ENCODE data around the gene TMPRSS4. TPM values are rescaled to one million over a fixed set of nuclear protein-coding genes. Genes with fewer than 3 reads are reported as not detected.

Gene TMPRSS4, protein sequence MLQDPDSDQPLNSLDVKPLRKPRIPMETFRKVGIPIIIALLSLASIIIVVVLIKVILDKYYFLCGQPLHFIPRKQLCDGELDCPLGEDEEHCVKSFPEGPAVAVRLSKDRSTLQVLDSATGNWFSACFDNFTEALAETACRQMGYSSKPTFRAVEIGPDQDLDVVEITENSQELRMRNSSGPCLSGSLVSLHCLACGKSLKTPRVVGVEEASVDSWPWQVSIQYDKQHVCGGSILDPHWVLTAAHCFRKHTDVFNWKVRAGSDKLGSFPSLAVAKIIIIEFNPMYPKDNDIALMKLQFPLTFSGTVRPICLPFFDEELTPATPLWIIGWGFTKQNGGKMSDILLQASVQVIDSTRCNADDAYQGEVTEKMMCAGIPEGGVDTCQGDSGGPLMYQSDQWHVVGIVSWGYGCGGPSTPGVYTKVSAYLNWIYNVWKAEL
- under 0.01 TPM in 1 of 2 replicates, not detected in the other for total RNA-seq

DNA sequence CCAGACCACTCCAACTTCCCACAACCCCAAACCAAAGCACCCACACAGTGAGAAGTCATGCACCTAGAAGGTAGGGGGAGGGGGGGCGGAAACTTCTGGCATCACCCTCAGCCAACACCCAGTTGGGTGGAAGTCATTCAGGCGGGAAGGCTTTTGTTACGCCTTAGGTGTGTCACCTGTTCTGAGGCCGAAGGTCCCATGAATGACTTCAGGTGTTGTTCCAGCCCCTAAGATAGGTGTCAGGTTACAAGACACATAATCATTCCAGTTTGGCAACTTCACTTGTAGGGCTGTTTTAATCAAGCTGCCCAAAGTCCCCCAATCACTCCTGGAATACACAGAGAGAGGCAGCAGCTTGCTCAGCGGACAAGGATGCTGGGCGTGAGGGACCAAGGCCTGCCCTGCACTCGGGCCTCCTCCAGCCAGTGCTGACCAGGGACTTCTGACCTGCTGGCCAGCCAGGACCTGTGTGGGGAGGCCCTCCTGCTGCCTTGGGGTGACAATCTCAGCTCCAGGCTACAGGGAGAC, at the start of gene TMPRSS4:
TMPRSS4 (plus strand) TSS at position 325 of the 528 bp plus-strand sequence. CDS start 225 bp downstream, outside the sequence.

DNA sequence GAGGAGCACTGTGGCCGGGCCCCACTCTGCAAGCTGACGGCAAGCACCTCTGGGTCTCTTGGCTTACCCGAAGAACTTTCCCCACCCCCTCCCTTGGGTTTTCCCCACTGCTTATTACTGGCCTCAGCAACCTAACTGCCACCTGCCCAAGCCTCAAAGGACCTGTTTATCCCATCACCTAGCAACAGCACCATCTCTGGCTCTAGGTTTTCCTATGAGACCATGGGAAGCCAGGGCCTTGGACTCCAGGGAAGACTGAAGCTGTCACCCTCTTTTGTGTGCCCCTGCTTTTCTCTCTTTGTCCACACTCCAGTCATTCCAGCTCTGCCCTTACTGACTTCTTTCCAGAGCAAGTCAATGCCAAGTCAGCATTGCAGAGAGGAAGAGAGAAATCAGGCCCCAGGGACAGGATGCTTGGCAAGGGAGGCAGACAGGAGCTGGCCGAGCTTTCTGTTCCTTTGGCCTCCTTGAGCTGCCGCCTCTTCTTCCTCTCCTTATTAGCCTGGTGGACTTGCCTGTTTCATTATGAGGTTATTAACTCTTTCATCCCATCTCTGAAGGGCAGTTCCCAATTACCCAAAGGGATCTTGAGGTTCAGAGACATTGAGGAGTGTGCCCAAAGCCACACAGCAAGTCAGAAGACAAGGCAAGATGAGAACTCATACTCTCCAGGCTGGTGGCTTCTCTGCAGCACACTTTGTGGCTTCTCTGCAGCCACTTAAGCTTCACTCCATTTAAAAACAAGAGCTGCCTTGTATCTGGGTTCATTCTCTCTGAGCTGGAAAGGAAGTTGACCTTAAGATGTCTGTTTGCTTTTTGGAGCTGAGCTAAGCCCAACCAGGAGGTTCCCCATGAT, 10.3 kb downstream of the TMPRSS4 start, which contains the start of gene SMIM35:
SMIM35 (minus strand) TSS at position 51 of the 856 bp plus-strand sequence. CDS start 206 bp downstream, outside the sequence.

GRCh38 chr11:118152552-118153471, 75.9 kb downstream of the TMPRSS4 start, which contains the start of gene SCN4B:
Gene SCN4B, minus strand, starts transcription at chr11:118152823. Its CDS starts 150 bp downstream, at chr11:118152673.

Other genes starting within 250 kb of the TMPRSS4 start
- gene FXYD6, start 200.4 kb upstream of the TMPRSS4 start, total RNA-seq, result 0.39 TPM in 1 of 2 replicates, not detected in the other
- 0.79 and 1.3 TPM in 2 replicates for gene TMPRSS13, start 147.7 kb upstream of the TMPRSS4 start, total RNA-seq
- gene IL10RA, start 90.7 kb upstream of the TMPRSS4 start, total RNA-seq, result not detected in 2 replicates
- not detected in 2 replicates for gene SMIM35, start 9.9 kb downstream of the TMPRSS4 start, total RNA-seq
- gene SCN4B, start 75.7 kb downstream of the TMPRSS4 start, total RNA-seq, result 0.39 and 0.43 TPM in 2 replicates
- not detected in 2 replicates for gene SCN2B, start 99.6 kb downstream of the TMPRSS4 start, total RNA-seq
- gene JAML, start 147.9 kb downstream of the TMPRSS4 start, total RNA-seq, result under 0.01 TPM in 1 of 2 replicates, not detected in the other
- gene MPZL3, start 175.3 kb downstream of the TMPRSS4 start, total RNA-seq, result 35.3 and 61.1 TPM in 2 replicates
- gene MPZL2, start 187.2 kb downstream of the TMPRSS4 start, total RNA-seq, result 69.5 and 85.8 TPM in 2 replicates
- gene CD3E, start 227.7 kb downstream of the TMPRSS4 start, total RNA-seq, result not detected in 2 replicates